Adrenal gland (tissue), 12 donors: ENCODE results near the gene RAP1GAP. TPM values are rescaled to one million over a fixed set of nuclear protein-coding genes. Genes with fewer than 3 reads are reported as not detected.
A peak's percentile ranks its signal among the peaks of the same experiment; 100 is the strongest.

Experiments used
- DNase-seq, 7 donors: peaks; one replicate each; pipeline ENCODE4 v3.0.0-alpha.2; 2019 to 2020
- H3K27ac ChIP-seq, 5 donors: fragments of 200-600 bp; sonication (generic) in 4 of 5; 1 replicate in 3 of 5; 2 replicates in 2 of 5; pipeline versions ENCODE4 v1.5.1 to v1.8.0; 2016 to 2020; ENCODE audit warnings: mild to moderate bottlenecking in 1 of 5
- H3K27me3 ChIP-seq: fragments of 200-600 bp; 2 replicates; pipeline ENCODE4 v1.8.0; 2021
- H3K36me3 ChIP-seq, 2 donors: fragments of 200-600 bp; replicated peaks in 1 of 2; 1 replicate in 1 of 2; 2 replicates in 1 of 2; pipeline versions ENCODE4 v1.5.1 to v1.8.0; 2018 to 2022
- H3K4me1 ChIP-seq, 2 donors: fragments of 200-600 bp; replicated peaks in 1 of 2; 1 replicate in 1 of 2; 2 replicates in 1 of 2; pipeline versions ENCODE4 v1.5.1 to v1.8.0; 2018 to 2021
- H3K4me3 ChIP-seq, 4 donors: fragments of 200-600 bp; sonication (generic) in 3 of 4; one replicate each; pipeline ENCODE4 v1.5.1; 2016 to 2018
- H3K9me3 ChIP-seq, 3 donors: fragments of 200-600 bp; sonication (generic) in 1 of 3; replicated peaks in 1 of 3; 1 replicate in 2 of 3; 2 replicates in 1 of 3; pipeline versions ENCODE4 v1.5.1 to v1.8.0; 2016 to 2021
- POLR2A ChIP-seq, 2 donors: fragments of 450-650 bp; IDR thresholded peaks; one replicate each; pipeline ENCODE4 v1.6.1; 2017; ENCODE audit warnings: antibody characterized with exemption in 2 of 2, mild to moderate bottlenecking in 2 of 2, moderate library complexity in 1 of 2
- WGBS, 4 donors: extraction: QIAGEN DNeasy Blood & Tissue Kit in 2 of 4; methylation state at CpG; one replicate each; pipeline versions ENCODE4 v1.1.5 to v1.1.7; 2013 to 2017; 5-methylcytosine and 5-hydroxymethylcytosine counted together
- intact Hi-C, 2 donors: fragments of 100-400 bp; cut with DNase I; formaldehyde crosslinking; loops; one replicate each; pipeline versions ENCODE4 v1.14.1 to v1.15.0; 2022 to 2023
- polyA plus RNA-seq, 3 donors: library from polyadenylated mRNA; stranded (reverse); fragments of 200-250 nt in 2 of 3; fragments of 350-450 nt in 1 of 3; fragmentation: Illumina TruSeq in 1 of 3; extraction: RNeasy Lipid Tissue Mini Kit (QIAGEN cat#74804) in 1 of 3; gene quantifications; one replicate each; pipeline ENCODE4 v1.2.3, GENCODE V29; 2013 to 2014
- total RNA-seq, 9 donors: library from RNA; depleted of rRNA in 4 of 9; stranded (reverse); fragments of >200 nt in 4 of 9; fragments of 120-200 nt in 1 of 9; fragmentation: NEBNext Ultra II Directional in 1 of 9; extraction: Animal tissue kit (Norgen Biotek cat#: 25700) in 1 of 9; gene quantifications; one replicate each; pipeline versions ENCODE4 v1.1.0 to v1.2.4, GENCODE V29; 2013 to 2023
- TF ChIP-seq, protein P1 (sequence below), 6 experiments: fragments of 450-650 bp in 4 of 6; fragments of 200-600 bp in 2 of 6; sonication (generic) in 1 of 6; IDR thresholded peaks; 1 replicate in 5 of 6; 2 replicates in 1 of 6; pipeline versions ENCODE4 v1.5.1 to v1.8.0; 2016 to 2021; ENCODE audit warnings: antibody characterized with exemption in 6 of 6, mild to moderate bottlenecking in 2 of 6, moderate library complexity in 1 of 6
- donor health status: healthy with polysubstance abuse.
- donor health status: Bipolar disorder and iron deficiency.
- donor health status: DM: yes; HTN: yes; CAD: no.
- donor health status: DM: no; HTN: no; CAD: no.
- donor health status: DM: no; HTN: no; CAD: no.
- donor health status: DM: yes; HTN: yes; CAD: no.

Gene RAP1GAP
- total and polyA plus RNA-seq, 12 donors = 52.4 to 409 (median 90.0) TPM

DNA sequence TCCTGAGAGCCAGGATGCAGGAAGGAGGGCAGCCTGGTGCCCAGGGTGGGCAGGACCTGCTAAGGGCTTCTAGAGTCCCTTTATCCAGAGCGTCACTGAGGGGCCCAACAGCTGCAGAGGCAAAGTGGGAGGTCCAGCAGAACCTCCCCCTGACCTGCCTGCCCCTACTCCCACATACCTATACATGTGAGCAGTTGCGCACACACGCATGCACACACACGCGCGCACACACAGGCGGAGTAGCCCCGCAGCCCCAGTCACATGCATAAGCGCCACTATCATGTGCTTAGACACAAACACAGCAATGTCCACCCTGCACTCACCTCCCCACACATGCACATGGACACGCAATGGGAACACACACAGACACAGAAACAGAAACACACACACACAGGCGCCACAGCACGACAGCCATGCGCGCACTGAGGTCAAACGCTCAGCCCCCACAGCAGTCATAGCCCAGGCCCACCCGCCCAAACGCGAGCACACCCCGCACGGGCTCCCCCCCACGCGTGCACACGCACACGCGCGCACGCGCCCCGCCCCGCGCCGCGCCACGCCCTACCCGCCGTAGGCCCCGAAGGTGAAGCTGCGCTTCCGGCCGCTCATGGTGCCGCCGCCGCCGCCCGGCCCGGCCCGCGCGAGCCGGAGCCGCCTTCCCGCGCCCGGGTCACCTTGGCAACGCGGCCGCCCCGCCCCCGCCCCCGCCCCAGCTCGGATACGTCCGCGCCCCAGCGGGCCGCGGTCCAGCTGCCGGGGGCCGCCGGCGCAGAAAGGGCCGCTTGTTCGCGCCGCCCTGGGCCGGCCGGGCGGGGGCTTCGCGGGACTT lies 17.7 kb downstream of the RAP1GAP start:
- 7 to 20% (median 9%) methylated on average over 9 to 80 of the region's 80 CpGs for WGBS, 4 donors
- intact Hi-C loops = loop anchor here (5.0 to 10.0 kb wide), 4 partner anchors 134 to 427 kb away; no protein-coding TSS in a partner anchor
- no peaks in the 10 kb centered on the region for H3K9me3 ChIP-seq
- DNase-seq = peak in 1 of 7 donors; percentile 65
- no peak for TF ChIP-seq POLR2A (IDR thresholded peaks at IDR 0.05)
- TF ChIP-seq, protein P1, sequence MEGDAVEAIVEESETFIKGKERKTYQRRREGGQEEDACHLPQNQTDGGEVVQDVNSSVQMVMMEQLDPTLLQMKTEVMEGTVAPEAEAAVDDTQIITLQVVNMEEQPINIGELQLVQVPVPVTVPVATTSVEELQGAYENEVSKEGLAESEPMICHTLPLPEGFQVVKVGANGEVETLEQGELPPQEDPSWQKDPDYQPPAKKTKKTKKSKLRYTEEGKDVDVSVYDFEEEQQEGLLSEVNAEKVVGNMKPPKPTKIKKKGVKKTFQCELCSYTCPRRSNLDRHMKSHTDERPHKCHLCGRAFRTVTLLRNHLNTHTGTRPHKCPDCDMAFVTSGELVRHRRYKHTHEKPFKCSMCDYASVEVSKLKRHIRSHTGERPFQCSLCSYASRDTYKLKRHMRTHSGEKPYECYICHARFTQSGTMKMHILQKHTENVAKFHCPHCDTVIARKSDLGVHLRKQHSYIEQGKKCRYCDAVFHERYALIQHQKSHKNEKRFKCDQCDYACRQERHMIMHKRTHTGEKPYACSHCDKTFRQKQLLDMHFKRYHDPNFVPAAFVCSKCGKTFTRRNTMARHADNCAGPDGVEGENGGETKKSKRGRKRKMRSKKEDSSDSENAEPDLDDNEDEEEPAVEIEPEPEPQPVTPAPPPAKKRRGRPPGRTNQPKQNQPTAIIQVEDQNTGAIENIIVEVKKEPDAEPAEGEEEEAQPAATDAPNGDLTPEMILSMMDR (IDR thresholded peaks at IDR 0.05) = no peak
- peak overlapping the region in 3 of 5 donors; percentile 7 to 78 (median 68) for H3K27ac ChIP-seq
- H3K27me3 ChIP-seq = no peaks in the 10 kb centered on the region
- peak overlapping the region in 1 of 4 donors; percentile 63 for H3K4me3 ChIP-seq
- no peaks in the 10 kb centered on the region for H3K36me3 ChIP-seq
- peaks cover 6 to 20% of the 10 kb centered on the region in 2 donors for H3K4me1 ChIP-seq

DNA sequence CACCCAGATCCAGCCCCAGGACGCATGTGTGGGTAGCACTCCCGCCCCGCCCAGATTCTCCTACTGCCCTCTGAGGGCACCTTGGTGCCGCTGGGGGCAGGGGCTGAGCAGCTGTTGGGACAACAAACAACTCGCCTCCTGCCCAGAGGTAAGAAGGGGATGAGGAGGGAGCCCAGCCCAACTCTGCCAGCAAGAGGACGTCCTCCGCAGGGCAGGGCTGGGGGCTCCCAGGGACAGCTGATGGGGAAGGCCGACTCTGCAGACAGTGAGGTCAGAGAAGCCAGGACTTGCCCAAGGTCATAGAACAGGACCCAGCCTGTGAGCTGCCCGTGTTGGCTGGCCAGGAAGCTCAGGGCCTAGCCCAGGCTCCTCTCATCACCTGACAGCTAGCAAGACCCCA lies 18.8 kb downstream of the RAP1GAP start:
- TF ChIP-seq, protein P1 (IDR thresholded peaks at IDR 0.05) = no peak
- TF ChIP-seq POLR2A (IDR thresholded peaks at IDR 0.05) = no peak
- no peaks in the 10 kb centered on the region for H3K9me3 ChIP-seq
- peak overlapping the region in 3 of 5 donors; percentile 5 to 78 (median 68) for H3K27ac ChIP-seq
- no peak overlapping the region for H3K4me3 ChIP-seq
- peak in 4 of 7 donors; percentile 56 to 78 (median 66) for DNase-seq
- H3K4me1 ChIP-seq = peaks cover 6 to 14% of the 10 kb centered on the region in 2 donors
- H3K36me3 ChIP-seq = no peaks in the 10 kb centered on the region
- 49 to 87% (median 57%) methylated on average over 4 to 9 of the region's 9 CpGs for WGBS, 4 donors
- H3K27me3 ChIP-seq = no peaks in the 10 kb centered on the region
- intact Hi-C loops = loop anchor here (5.0 to 10.0 kb wide), 4 partner anchors 133 to 426 kb away; no protein-coding TSS in a partner anchor

DNA sequence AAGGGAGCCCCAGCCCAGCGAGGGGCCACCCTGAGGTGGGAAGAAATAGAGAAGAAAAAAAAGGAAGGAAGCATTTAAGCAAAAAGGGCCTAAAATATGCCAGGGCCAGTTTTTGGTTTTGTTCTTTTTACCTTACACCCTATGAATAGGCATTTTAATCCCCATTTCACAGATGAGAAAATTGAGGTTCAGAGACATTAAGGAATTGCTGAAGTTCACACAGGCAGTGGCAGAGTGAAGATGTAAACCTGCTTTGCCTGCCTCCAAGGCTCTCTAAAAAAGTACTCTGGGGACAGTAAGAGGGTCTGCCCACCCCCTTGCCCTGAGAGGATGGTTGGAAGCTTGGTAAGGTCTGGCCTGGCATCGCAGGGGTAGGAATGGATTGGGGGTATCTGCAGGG lies 19.8 kb downstream of the RAP1GAP start:
- H3K36me3 ChIP-seq = no peaks in the 10 kb centered on the region
- no peaks in the 10 kb centered on the region for H3K27me3 ChIP-seq
- H3K9me3 ChIP-seq = no peaks in the 10 kb centered on the region
- TF ChIP-seq, protein P1 (IDR thresholded peaks at IDR 0.05) = no peak
- TF ChIP-seq POLR2A (IDR thresholded peaks at IDR 0.05) = no peak
- intact Hi-C loops = no loop called here
- H3K4me1 ChIP-seq = peaks cover 6 to 14% of the 10 kb centered on the region in 2 donors
- WGBS, 4 donors = 66 to 84% (median 74%) methylated on average over 2 of the region's 2 CpGs
- no peak overlapping the region for H3K4me3 ChIP-seq
- no peak for DNase-seq
- no peak overlapping the region for H3K27ac ChIP-seq

DNA sequence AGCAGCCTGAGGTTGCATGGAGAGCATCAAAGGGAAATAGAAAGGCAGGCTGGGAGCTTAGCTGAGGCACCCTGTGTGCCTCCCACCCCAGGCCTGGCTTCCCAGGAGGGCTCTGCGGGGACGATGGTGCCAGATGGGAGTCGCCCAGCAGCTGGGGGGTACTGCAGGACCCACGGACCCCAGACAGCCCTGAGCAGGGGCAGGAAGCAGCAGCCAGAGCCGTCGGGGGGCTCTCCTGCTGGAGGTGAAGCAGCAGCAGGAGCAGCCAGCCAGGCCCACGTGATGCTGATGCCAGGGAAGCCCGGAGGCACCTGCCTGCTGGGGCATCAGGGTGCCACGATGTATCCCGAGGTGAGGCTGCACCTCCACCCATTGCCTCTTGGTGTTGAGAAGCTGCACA lies 20.4 kb downstream of the RAP1GAP start:
- peak overlapping the region in 1 of 5 donors; percentile 10 for H3K27ac ChIP-seq
- no peaks in the 10 kb centered on the region for H3K27me3 ChIP-seq
- no peaks in the 10 kb centered on the region for H3K36me3 ChIP-seq
- intact Hi-C loops = no loop called here
- H3K4me3 ChIP-seq = no peak overlapping the region
- H3K9me3 ChIP-seq = no peaks in the 10 kb centered on the region
- peaks cover 6 to 14% of the 10 kb centered on the region in 2 donors for H3K4me1 ChIP-seq
- DNase-seq = no peak
- TF ChIP-seq, protein P1 (IDR thresholded peaks at IDR 0.05) = no peak
- no peak for TF ChIP-seq POLR2A (IDR thresholded peaks at IDR 0.05)
- 58 to 77% (median 70%) methylated on average over 5 to 10 of the region's 10 CpGs for WGBS, 4 donors
